GM18505 (cell line): ENCODE measurements around the gene PINK1.

Experiments used
- ATAC-seq: cut with Tn5 transposase; IDR thresholded peaks from one replicate; pipeline ENCODE4 v1.9.1; 2021; ENCODE audit not compliant: unreplicated experiment
- POLR2A ChIP-seq: IDR thresholded peaks from 4 replicates; pipeline ENCODE4 v1.6.1; 2011; ENCODE audit warnings: borderline replicate concordance; ENCODE audit not compliant: insufficient read depth, insufficient read length; ENCODE audit errors: extremely low read depth

PINK1 gene

DNA sequence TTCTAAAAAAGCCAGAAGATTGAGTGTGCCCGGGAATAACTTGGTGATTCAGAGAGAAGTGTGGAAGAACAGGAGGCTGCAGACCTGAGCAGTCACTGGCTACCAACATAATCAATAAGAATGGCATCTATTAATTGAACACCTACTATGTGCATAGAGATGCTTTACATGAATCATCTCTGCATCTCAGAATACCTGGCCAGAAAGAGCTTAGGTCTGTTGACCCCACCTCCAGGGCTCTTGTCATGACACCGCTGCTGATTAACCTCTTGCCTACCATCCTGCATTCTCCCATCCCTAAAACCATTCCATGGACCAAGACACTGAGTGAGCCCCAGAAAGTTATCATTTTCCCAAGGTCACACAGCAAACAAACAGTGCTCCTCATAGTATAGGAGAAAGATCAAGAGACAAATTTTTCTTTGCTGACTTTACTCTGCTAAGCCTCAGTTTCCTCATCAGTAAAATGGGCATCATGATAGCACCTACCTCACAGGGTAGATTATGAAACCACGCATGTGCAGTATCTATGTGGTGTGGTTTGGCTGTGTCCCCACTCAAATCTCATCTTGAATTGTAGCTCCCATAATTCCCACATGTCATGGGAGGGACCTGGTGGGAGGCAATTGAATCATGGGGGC lies 16.3 kb upstream of the PINK1 start:
- no peak for ATAC-seq

DNA sequence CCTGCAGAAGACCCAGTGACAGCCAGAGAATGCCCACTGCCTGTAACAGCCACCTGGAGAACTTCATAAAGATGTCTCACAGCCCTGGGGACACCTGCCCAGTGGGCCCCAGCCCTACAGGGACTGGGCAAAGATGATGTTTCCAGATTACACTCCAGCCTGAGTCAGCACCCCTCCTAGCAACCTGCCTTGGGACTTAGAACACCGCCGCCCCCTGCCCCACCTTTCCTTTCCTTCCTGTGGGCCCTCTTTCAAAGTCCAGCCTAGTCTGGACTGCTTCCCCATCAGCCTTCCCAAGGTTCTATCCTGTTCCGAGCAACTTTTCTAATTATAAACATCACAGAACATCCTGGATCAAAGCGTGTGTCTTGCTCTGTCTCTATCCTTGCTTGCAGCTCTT lies 14.7 kb upstream of the PINK1 start:
- TF ChIP-seq POLR2A: no peak
- ATAC-seq: no peak

More for the DNA sequence above, 16.3 kb upstream of the PINK1 start:
- no peak for TF ChIP-seq POLR2A

DNA sequence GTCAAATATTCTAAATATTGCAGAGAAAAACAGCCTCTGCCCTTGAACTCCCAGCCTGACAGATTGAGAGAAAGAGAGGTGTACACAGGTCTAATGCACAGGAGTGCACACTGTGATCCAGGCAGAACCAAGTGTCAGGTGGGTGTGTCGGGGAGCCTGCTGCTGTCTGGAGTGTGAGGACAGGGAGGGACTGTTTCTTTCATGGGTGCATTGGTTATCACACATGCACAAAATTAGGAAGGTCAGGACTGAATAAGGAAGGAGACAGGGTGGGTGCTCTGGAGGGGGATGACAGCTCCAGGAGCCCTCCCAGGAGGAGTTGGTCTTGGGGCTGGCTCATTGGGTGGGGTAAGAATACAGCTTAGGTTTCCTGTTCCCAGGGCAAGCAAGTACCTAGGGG lies 13.3 kb upstream of the PINK1 start:
- no peak for TF ChIP-seq POLR2A
- ATAC-seq: no peak

DNA sequence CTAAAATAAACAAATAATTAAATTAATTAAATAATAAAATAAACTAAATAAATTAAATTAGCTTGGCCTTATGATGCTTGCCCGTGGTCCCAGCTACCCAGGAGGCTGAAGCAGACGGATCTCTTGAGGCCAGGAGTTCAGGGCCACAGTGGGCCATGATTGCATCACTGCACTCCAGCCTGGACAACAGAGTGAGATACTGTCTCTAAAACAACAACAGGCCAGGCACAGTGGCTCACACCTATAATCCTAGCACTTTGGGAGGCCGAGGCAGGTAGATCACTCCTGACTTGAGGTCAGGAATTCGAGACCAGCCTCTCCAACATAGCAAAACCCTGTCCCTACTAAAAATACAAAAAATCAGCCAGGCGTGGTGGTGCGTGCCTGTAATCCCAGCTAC lies 12.2 kb upstream of the PINK1 start:
- ATAC-seq: no peak
- TF ChIP-seq POLR2A: no peak

DNA sequence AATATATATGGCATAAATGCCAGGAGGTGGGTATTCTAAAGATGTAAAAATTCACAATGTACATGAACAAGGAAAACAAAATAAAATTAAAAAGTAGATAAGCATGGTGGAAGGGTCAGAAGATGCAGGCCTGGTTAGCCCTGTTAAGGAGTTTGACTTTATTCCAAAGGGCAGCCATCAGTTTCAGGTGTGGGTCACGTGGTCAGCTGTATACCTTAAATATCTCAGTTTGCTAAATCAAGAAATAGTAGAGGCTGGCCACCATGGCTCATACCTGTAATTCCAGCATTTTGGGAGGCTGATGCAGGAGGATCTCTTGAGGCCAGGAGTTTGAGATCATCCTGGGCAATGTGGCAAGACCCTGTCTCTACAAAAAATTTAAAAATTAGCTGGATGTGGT lies 8.5 kb upstream of the PINK1 start:
- ATAC-seq: no peak

DNA sequence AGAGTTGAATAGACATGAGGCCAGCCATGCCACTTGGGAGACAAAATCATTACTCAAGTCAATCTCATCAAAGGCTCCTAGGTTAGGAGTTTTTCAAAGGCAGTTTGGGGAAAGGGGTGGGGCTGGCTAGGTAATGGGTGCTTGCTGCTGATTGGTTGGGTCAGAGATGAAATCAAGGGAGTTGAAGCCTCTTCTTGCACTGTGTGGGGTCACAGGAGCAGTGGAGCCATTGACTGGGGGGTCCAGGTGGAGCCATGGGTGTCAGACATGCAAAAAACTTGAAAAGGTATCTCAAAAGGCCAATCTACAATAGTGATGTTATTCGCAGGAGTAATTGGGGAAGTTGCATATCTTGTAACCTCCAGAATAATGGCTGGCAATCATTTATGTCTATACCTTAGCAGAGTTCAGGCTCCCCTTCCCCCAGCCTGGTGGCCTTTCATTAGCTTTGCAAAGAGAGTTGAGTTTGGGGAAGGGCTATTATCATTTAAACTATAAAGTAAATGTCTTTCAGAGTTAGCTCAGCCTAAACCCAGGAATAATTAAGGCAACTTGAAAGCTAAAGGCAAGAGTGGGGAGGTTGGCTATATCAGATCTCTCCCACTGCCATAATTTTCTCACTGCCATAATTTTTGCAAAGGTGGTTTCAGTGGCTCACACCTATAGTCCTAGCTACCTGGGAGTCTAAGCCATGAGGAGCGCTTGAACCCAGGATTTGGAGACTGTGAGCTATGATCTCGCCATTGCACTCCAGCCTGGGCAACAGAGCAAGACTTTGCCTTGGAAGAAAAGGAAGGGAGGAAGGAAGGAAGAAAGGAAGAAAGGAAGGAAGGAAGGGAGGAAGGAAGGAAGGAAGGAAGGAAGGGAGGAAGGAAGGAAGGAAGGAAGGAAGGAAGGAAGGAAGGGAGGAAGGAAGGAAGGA lies 7.8 kb upstream of the PINK1 start:
- no peak for ATAC-seq
- TF ChIP-seq POLR2A: no peak

More for the DNA sequence above, 8.5 kb upstream of the PINK1 start:
- TF ChIP-seq POLR2A: no peak

- no peak for ATAC-seq
- no peak for TF ChIP-seq POLR2A
Observed at GRCh38 chr1:20626098-20626427, 7.2 kb upstream of the PINK1 start.

DNA sequence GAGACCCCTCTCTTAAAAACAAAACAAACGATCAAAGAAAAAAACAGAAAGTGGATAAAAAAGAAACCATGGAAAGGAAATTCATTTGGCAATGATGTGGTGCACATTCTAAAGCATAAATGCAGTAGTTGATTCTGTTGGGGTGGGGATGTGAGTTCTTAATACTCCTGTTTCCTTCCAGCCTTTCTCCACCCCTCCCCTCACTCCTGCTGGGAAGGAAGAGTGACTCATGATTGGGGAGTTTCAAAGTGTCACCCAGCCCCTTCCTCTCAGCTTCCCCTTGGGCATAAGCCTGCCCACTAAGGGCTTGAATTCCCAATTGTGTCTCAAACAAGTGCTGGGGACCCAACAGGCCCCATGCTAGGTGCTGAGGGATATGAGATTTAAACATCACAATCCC lies 6.7 kb upstream of the PINK1 start:
- no peak for TF ChIP-seq POLR2A
- ATAC-seq: no peak

DNA sequence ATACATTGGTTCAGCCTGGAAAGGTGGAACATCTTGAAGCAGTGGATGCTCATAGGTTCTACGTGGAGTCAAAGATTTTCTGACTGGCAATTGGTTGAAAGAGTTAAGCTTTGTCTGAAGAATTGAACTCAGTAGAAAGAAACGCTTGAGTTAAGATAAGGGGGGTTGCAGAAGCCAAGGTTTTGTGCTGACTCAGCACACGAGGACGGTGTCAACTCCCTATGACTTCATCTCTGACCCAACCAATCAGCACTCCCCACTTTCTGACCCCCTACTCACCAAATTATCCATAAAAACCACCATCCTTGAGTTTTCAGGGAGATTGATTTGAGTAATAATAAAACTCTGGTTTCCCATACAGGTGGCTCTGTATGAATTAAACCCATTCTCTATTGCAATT lies 2.5 kb upstream of the PINK1 start:
- no peak for TF ChIP-seq POLR2A

GRCh38 chr1:20632386-20632785 lies 872 bp upstream of the PINK1 start:
- ATAC-seq: no peak
- no peak for TF ChIP-seq POLR2A

More for the DNA sequence above, 2.5 kb upstream of the PINK1 start:
- ATAC-seq: no peak

GRCh38 chr1:20634065-20634593 lies 871 bp downstream of the PINK1 start:
- no peak for TF ChIP-seq POLR2A
- ATAC-seq: no peak

DNA sequence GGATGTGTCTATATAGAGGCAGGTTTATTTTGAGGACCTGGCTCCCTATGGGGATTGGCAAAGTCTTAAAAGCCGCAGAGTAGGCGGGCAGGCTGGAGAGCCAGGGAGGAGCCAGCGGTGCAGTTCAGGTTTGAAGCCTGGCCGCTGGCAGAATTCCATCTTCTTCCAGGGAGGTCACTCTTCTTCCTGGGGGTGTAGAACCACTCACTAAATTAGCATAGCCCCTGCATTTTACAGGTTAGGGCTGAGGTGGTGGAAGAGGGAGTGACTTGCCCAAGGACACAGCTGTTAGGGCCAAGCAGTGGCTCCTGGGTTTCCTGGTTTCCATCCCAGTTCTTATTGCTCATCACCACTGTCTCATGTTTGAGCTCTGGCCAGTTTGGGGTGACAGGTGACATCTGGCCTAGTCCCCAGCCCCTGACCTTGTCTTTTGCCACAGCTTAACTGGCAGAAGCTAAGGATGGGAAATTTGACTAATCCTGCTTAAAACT lies 1.4 kb downstream of the PINK1 start:
- no peak for ATAC-seq
- no peak for TF ChIP-seq POLR2A

DNA sequence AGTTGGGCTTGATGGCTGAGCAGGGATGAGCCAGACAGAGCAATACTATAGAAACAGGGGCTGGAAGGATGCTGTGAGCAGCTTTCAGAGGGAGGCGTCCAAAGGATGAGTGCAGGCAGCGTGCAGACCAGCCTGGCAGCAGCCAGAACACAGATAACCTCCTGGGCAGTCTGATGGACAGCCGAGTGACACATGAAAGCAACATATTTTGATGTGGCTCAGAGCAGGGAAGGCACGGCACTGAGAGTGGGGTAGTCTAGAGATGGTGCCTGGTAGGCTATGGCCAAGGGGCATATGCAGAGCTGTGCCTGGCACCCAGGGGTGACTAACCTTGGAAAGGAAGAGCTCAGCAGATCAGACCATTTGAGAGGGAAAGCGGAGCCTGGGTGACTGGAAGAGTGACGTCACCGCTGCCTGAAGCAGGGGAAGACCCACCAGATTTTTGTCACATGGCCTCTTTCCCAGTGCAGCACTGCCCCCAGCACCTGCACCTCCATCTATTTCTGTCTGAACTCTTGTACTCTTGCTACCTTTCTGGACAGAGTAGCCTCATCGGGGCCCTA lies 3.6 kb downstream of the PINK1 start:
- no peak for TF ChIP-seq POLR2A
- ATAC-seq: no peak
